Neural progenitor cell (in vitro differentiated cells): ENCODE data around the gene GASK1A. TPM values are rescaled to one million over a fixed set of nuclear protein-coding genes. Genes with fewer than 3 reads are reported as not detected.

Experiments used
- DNase-seq: peaks from one replicate; pipeline ENCODE4 v3.0.0-alpha.2; 2016; ENCODE audit warnings: low spot score
- H2AFZ ChIP-seq: fragments of 200-600 bp; sonication (generic); replicated peaks from 2 replicates; pipeline ENCODE4 v1.6.1; 2016; ENCODE audit warnings: antibody characterized with exemption
- H3F3A ChIP-seq: fragments of 200-600 bp; sonication (generic); 2 replicates; pipeline ENCODE4 v1.6.1; 2016; ENCODE audit warnings: antibody characterized with exemption, low read depth
- H3K27ac ChIP-seq: fragments of 200-600 bp; sonication (generic); 2 replicates; pipeline ENCODE4 v1.5.1; 2016; ENCODE audit warnings: mild to moderate bottlenecking
- H3K27me3 ChIP-seq: fragments of 200-600 bp; sonication (generic); 2 replicates; pipeline ENCODE4 v1.6.1; 2016; ENCODE audit warnings: mild to moderate bottlenecking, moderate library complexity
- H3K36me3 ChIP-seq: fragments of 200-600 bp; sonication (generic); 2 replicates; pipeline ENCODE4 v1.5.1; 2016
- H3K4me1 ChIP-seq: fragments of 200-600 bp; sonication (generic); 2 replicates; pipeline ENCODE4 v1.6.1; 2016; ENCODE audit warnings: mixed run types
- H3K4me2 ChIP-seq: fragments of 200-600 bp; sonication (generic); 2 replicates; pipeline ENCODE4 v1.6.1; 2016
- H3K4me3 ChIP-seq: fragments of 200-600 bp; sonication (generic); 2 replicates; pipeline ENCODE4 v1.5.1; 2016
- H3K79me2 ChIP-seq: fragments of 200-600 bp; sonication (generic); 2 replicates; pipeline ENCODE4 v1.6.1; 2016; ENCODE audit warnings: low read depth
- H3K9ac ChIP-seq: fragments of 200-600 bp; sonication (generic); 2 replicates; pipeline ENCODE4 v1.6.1; 2016
- H3K9me3 ChIP-seq: fragments of 200-600 bp; sonication (generic); 2 replicates; pipeline ENCODE4 v1.5.1; 2016; ENCODE audit warnings: low read depth
- H4K20me1 ChIP-seq: fragments of 200-600 bp; sonication (generic); 2 replicates; pipeline ENCODE4 v1.6.1; 2016; ENCODE audit warnings: low read depth
- H3K27ac Mint-ChIP-seq: 3 replicates; pipeline ENCODE4 v1.8.0; 2021; ENCODE audit warnings: mixed read lengths
- H3K27me3 Mint-ChIP-seq: 2 replicates; pipeline ENCODE4 v1.8.0; 2022; ENCODE audit warnings: low read depth, mild to moderate bottlenecking, inconsistent platforms, moderate library complexity, mixed read lengths; ENCODE audit not compliant: insufficient read depth
- H3K36me3 Mint-ChIP-seq: 3 replicates; pipeline ENCODE4 v1.8.0; 2021; ENCODE audit warnings: mixed read lengths
- H3K4me1 Mint-ChIP-seq: 3 replicates; pipeline ENCODE4 v1.8.0; 2021; ENCODE audit warnings: mixed read lengths
- H3K4me3 Mint-ChIP-seq: 3 replicates; pipeline ENCODE4 v1.8.0; 2021; ENCODE audit warnings: mild to moderate bottlenecking, moderate library complexity, mixed read lengths
- H3K9me3 Mint-ChIP-seq: 3 replicates; pipeline ENCODE4 v1.8.0; 2020; ENCODE audit warnings: mixed read lengths
- CTCF ChIP-seq: fragments of 200-600 bp; sonication (generic); IDR thresholded peaks from 2 replicates; pipeline ENCODE4 v1.5.1; 2017; ENCODE audit warnings: antibody characterized with exemption, mild to moderate bottlenecking
- EZH2 ChIP-seq: fragments of 200-600 bp; sonication (generic); IDR thresholded peaks from 2 replicates; pipeline ENCODE4 v1.6.1; 2017; ENCODE audit warnings: antibody characterized with exemption, mild to moderate bottlenecking, moderate library complexity
- EZH2phosphoT487 ChIP-seq: fragments of 200-600 bp; sonication (generic); IDR thresholded peaks from 2 replicates; pipeline ENCODE4 v1.6.1; 2017; ENCODE audit warnings: antibody characterized with exemption
- total RNA-seq: library from RNA; depleted of rRNA; stranded (reverse); fragments of >200 nt; gene quantifications from 2 replicates; pipeline ENCODE4 v1.2.3, GENCODE V29; 2015; ENCODE audit warnings: low replicate concordance

Gene GASK1A
- total RNA-seq, 1 donor from 2014 or later: 3.9 TPM

DNA sequence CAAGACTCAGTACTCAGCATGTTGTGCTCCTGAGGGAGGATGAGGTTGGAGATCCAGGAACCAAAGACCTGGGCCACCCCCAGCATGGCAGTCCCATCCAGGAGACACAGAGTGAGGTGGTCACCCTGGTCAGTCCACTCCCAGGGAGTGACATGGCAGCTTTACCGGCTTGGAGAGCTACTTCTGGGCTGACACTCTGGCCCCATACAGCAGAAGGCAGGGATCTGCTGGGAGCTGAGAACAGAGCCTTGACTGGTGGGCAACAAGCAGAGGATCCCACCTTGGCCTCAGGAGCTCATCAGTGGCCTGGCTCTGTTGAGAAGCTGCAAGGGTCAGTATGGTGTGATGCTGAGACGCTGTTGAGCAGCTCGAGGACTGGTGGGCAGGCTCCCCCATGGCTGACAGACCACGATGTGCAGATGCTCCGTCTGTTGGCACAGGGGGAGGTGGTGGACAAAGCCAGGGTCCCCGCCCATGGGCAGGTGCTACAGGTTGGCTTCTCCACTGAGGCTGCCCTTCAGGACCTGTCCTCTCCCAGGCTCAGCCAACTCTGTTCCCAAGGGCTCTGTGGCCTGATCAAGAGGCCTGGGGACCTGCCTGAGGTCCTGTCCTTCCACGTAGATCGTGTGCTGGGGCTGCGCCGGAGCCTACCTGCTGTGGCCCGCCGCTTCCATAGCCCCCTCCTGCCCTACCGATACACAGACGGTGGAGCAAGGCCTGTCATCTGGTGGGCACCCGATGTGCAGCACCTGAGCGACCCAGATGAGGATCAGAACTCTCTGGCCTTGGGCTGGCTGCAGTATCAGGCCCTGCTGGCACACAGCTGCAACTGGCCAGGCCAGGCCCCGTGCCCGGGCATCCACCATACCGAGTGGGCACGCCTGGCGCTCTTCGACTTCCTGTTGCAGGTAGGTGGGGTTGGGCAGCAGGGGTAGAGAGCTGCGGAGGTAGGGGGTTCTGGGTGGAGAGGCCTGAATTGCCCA is 53.8 kb downstream of the GASK1A start:
- TF ChIP-seq EZH2: no peak
- TF ChIP-seq CTCF: no peak
- TF ChIP-seq EZH2phosphoT487: no peak
- Histone ChIP-seq H4K20me1 (no peaks in the 10 kb centered on the region), H3K79me2 (no peaks in the 10 kb centered on the region), H3K36me3 (no peaks in the 10 kb centered on the region), H3K4me1 (no peaks in the 10 kb centered on the region), H3K9ac (no peak overlapping the region), H3K27ac (no peak overlapping the region), H2AFZ (no peak overlapping the region), H3K4me2 (no peak overlapping the region), H3F3A (no peaks in the 10 kb centered on the region), H3K4me3 (no peak overlapping the region), H3K9me3 (no peaks in the 10 kb centered on the region), H3K27me3 (no peaks in the 10 kb centered on the region)
- no peaks in the 10 kb centered on the region for H3K36me3 Mint-ChIP-seq
- H3K4me1 Mint-ChIP-seq: no peaks in the 10 kb centered on the region
- no peak for DNase-seq
- peaks cover 3% of the 10 kb centered on the region for H3K27me3 Mint-ChIP-seq
- H3K4me3 Mint-ChIP-seq: no peak overlapping the region
- H3K27ac Mint-ChIP-seq: no peak overlapping the region
- no peaks in the 10 kb centered on the region for H3K9me3 Mint-ChIP-seq

- DNase-seq: no peak
- H4K20me1 ChIP-seq: no peaks in the 10 kb centered on the region
- H3K4me3 ChIP-seq: no peak overlapping the region
- TF ChIP-seq CTCF (no peak), EZH2phosphoT487 (no peak), EZH2 (no peak)
- no peaks in the 10 kb centered on the region for H3K36me3 ChIP-seq
- Mint-ChIP-seq H3K9me3 (no peaks in the 10 kb centered on the region), H3K27ac (no peak overlapping the region), H3K4me1 (no peaks in the 10 kb centered on the region), H3K4me3 (no peak overlapping the region), H3K36me3 (no peaks in the 10 kb centered on the region), H3K27me3 (peaks cover 3% of the 10 kb centered on the region)
- H3K27ac ChIP-seq: no peak overlapping the region
- no peaks in the 10 kb centered on the region for H3K9me3 ChIP-seq
- no peaks in the 10 kb centered on the region for H3F3A ChIP-seq
- H3K79me2 ChIP-seq: no peaks in the 10 kb centered on the region
- no peak overlapping the region for H3K4me2 ChIP-seq
- H3K27me3 ChIP-seq: no peaks in the 10 kb centered on the region
- H3K4me1 ChIP-seq: no peaks in the 10 kb centered on the region
- no peak overlapping the region for H2AFZ ChIP-seq
- H3K9ac ChIP-seq: no peak overlapping the region
Measured at GRCh38 chr3:43034200-43034599, 55.1 kb downstream of the GASK1A start.

DNA sequence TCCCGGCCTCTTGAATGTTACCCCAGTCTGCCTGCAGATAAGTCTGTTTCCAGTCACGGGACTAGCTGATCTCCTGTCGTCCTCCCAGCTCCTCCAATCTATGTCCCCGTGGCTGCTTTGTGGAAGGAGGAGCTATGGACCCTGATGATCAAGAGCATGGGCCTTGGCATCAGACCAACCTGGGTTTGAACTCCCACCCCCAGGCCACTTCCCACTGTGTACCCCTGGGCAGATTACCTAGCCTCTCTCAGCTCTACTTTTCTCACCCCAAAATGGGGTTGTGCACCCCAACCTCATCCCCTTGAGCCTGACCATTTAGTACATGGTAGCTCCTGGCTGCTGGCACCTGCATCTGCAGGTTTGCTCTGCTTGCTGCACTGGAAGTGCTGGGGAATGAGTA is 55.8 kb downstream of the GASK1A start:
- no peak overlapping the region for H3K4me2 ChIP-seq

More for the DNA sequence above, 55.8 kb downstream of the GASK1A start:
- Mint-ChIP-seq H3K27ac (no peak overlapping the region), H3K27me3 (peaks cover 3% of the 10 kb centered on the region), H3K36me3 (no peaks in the 10 kb centered on the region), H3K9me3 (no peaks in the 10 kb centered on the region), H3K4me3 (no peak overlapping the region), H3K4me1 (no peaks in the 10 kb centered on the region)
- no peaks in the 10 kb centered on the region for H3F3A ChIP-seq
- H3K9ac ChIP-seq: no peak overlapping the region
- H3K27ac ChIP-seq: no peak overlapping the region
- H2AFZ ChIP-seq: no peak overlapping the region
- H4K20me1 ChIP-seq: no peaks in the 10 kb centered on the region
- no peaks in the 10 kb centered on the region for H3K36me3 ChIP-seq
- no peak overlapping the region for H3K4me3 ChIP-seq
- H3K4me1 ChIP-seq: no peaks in the 10 kb centered on the region
- no peaks in the 10 kb centered on the region for H3K27me3 ChIP-seq
- no peak for DNase-seq
- TF ChIP-seq EZH2 (no peak), CTCF (no peak), EZH2phosphoT487 (no peak)
- H3K9me3 ChIP-seq: no peaks in the 10 kb centered on the region
- H3K79me2 ChIP-seq: no peaks in the 10 kb centered on the region
